PC-9 (cell line): Measurements from ENCODE around the gene AMDHD2.

ENCODE experiments used
- CTCF ChIP-seq: fragments of 200-600 bp; sonication (generic); conservative IDR thresholded peaks from 2 replicates; pipeline ENCODE4 v1.6.1; 2017; ENCODE audit warnings: mixed run types, antibody characterized with exemption, mild to moderate bottlenecking, moderate library complexity
- EZH2 ChIP-seq: fragments of 200-600 bp; sonication (generic); IDR thresholded peaks from 2 replicates; pipeline ENCODE4 v1.8.0; 2017; ENCODE audit warnings: antibody characterized with exemption, low read depth

GRCh38 chr16:2482249-2482648, 37.9 kb upstream of the AMDHD2 start:
- TF ChIP-seq CTCF, result no peak
- no peak for TF ChIP-seq EZH2
